Left lung (tissue), 10 donors: Measurements from ENCODE around the gene PPM1F. TPM values are rescaled to one million over a fixed set of nuclear protein-coding genes. Genes with fewer than 3 reads are reported as not detected.
"Not testable (repeated sequence)": the region's sequence is repeated elsewhere in the genome, so short reads cannot be mapped to it uniquely, and the experiment has no call there.

Source experiments
- ATAC-seq: fragments of 200-7000 bp; cut with Tn5 transposase; one replicate; pipeline ENCODE4 v1.9.1; 2020; ENCODE audit warnings: moderate library complexity
- DNase-seq, 4 donors: peaks; one replicate each; pipeline ENCODE4 v3.0.0-alpha.2; 2013 to 2020
- H3K27ac ChIP-seq, 2 donors: fragments of 200-600 bp; sonication (generic) in 1 of 2; one replicate each; pipeline versions ENCODE4 v1.5.0 to v1.8.0; 2020 to 2021
- H3K27me3 ChIP-seq, 2 donors: fragments of 200-600 bp; sonication (generic) in 1 of 2; one replicate each; pipeline versions ENCODE4 v1.5.0 to v1.8.0; 2020 to 2021
- H3K36me3 ChIP-seq, 2 donors: fragments of 200-600 bp; sonication (generic) in 1 of 2; one replicate each; pipeline versions ENCODE4 v1.5.0 to v1.8.0; 2020 to 2021
- H3K4me1 ChIP-seq, 2 donors: fragments of 200-600 bp; one replicate each; pipeline ENCODE4 v1.8.0; 2021
- H3K4me3 ChIP-seq, 2 donors: fragments of 200-600 bp; sonication (generic) in 1 of 2; one replicate each; pipeline versions ENCODE4 v1.5.0 to v1.8.0; 2020 to 2021; ENCODE audit warnings: mild to moderate bottlenecking in 1 of 2
- H3K9me3 ChIP-seq, 2 donors: fragments of 200-600 bp; sonication (generic) in 1 of 2; one replicate each; pipeline versions ENCODE4 v1.5.0 to v1.8.0; 2020 to 2021
- CTCF ChIP-seq, 2 donors: fragments of 200-600 bp; sonication (generic) in 1 of 2; IDR thresholded peaks; one replicate each; pipeline versions ENCODE4 v1.5.0 to v1.8.0; 2021; ENCODE audit warnings: antibody characterized with exemption in 2 of 2
- intact Hi-C, 2 donors: fragments of 100-400 bp; cut with DNase I; formaldehyde crosslinking; loops; one replicate each; pipeline versions ENCODE4 v1.11.2 to v1.14.2; 2022
- polyA plus RNA-seq, 6 donors: library from polyadenylated mRNA; unstranded; fragments of 120-200 nt; gene quantifications; one replicate each; pipeline ENCODE4 v1.2.1, GENCODE V29; 2013; ENCODE audit not compliant: insufficient read length in 6 of 6
- total RNA-seq, 2 donors: library from RNA; stranded (reverse); fragmentation: NEBNext Ultra II Directional; extraction: Animal tissue kit (Norgen Biotek cat#: 25700); gene quantifications; one replicate each; pipeline ENCODE4 v1.2.1, GENCODE V29; 2021
- donor health status: DM: no; HTN: yes; CAD: no.
- donor health status: DM: no; HTN: no; CAD: no.

Gene PPM1F
- total and polyA plus RNA-seq, 8 donors = 31.0 to 60.0 (median 51.3) TPM

DNA sequence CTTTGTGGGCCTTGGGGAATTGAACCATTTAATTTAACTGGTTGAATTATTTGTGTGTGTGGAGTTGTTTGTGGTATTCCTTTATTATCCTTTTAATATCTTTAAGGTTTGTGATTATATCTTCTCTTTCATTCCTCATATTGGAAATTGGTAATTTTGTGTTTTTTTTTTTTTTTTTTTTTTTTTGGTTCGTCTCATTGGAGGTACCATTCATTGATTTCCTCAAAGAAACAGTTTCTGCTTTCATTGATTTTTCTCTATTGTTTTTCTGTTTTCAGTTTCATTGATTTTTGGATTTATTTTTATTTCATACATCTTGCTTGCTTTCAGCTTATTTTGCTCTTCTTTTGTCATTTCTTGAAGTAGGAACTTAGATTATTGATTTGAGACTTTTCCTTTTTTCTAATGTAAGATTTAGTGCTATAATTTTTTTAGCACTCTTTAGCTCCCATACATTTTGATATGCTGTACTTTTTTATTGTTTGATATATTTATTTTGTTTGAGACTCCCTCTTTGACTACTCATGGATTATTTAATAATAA is 54.2 kb downstream of the PPM1F start:
- Histone ChIP-seq H3K4me1 (no peaks in the 10 kb centered on the region), H3K4me3 (no peak overlapping the region), H3K27me3 (no peaks in the 10 kb centered on the region), H3K27ac (no peak overlapping the region), H3K9me3 (no peaks in the 10 kb centered on the region), H3K36me3 (no peaks in the 10 kb centered on the region)
- intact Hi-C loops = no loop called here
- TF ChIP-seq CTCF (IDR thresholded peaks at IDR 0.05) = no peak
- ATAC-seq = no peak
- no peak for DNase-seq

DNA sequence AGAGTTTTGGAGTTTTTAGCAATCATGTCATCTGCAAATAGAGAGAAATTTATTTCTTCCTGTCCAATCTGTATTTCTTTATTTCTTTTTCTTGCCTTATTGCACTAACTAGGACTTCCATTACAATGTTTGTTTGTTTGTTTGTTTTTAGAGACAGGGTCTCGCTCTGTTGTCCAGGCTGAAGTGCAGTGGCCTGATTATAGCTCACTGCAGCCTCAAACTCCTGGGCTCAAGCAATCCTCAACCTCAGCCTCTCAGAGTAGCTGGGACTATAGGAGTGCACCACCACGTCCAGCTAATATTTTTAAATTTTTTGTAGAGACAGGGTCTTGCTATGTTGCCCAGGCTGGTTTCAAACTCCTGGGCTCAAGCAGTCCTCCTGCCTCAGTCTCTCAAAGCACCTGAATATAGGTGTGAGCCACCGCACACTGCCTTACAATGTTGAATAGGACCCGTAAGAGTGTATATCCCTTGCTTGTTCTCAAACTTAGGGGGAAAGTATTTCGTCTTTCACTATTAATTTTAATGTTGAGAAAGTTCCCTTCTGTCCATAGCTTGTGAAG is 55.6 kb downstream of the PPM1F start:
- no peak for DNase-seq
- no peak overlapping the region for H3K4me3 ChIP-seq
- intact Hi-C loops = no loop called here
- no peaks in the 10 kb centered on the region for H3K4me1 ChIP-seq
- no peak for TF ChIP-seq CTCF (IDR thresholded peaks at IDR 0.05)
- H3K27me3 ChIP-seq = no peaks in the 10 kb centered on the region
- ATAC-seq = no peak
- H3K27ac ChIP-seq = no peak overlapping the region
- H3K36me3 ChIP-seq = no peaks in the 10 kb centered on the region
- H3K9me3 ChIP-seq = no peaks in the 10 kb centered on the region

DNA sequence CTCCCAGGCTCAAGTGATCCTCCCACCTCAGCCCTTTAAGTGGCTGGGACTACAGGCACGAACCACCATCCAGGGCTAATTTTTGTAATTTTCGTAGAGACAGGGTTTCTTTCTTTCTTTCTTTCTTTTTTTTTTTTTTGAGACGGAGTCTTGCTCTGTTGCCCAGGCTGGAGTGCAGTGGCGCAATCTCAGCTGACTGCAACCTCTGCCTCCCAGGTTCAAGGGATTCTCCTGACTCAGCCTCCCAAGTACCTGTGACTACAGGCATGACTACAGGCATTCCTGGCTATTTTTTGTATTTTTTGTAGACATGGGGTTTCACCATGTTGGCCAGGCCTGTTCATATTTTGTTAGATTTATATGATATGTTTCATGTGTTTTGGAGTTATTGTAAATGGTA is 56.4 kb downstream of the PPM1F start:
- H3K9me3 ChIP-seq, H3K4me3 ChIP-seq, intact Hi-C loops: not testable (repeated sequence)

GRCh38 chr22:21894799-21895198 is 57.8 kb downstream of the PPM1F start:
- H3K9me3 ChIP-seq = no peaks in the 10 kb centered on the region
- DNase-seq (no peak), ATAC-seq (no peak)
- intact Hi-C loops = no loop called here
- no peak overlapping the region for H3K27ac ChIP-seq
- no peaks in the 10 kb centered on the region for H3K4me1 ChIP-seq
- H3K4me3 ChIP-seq = no peak overlapping the region
- no peak for TF ChIP-seq CTCF (IDR thresholded peaks at IDR 0.05)
- H3K36me3 ChIP-seq = no peaks in the 10 kb centered on the region
- H3K27me3 ChIP-seq = no peaks in the 10 kb centered on the region

More for the DNA sequence above, 56.4 kb downstream of the PPM1F start:
- DNase-seq, H3K27ac ChIP-seq, H3K27me3 ChIP-seq, H3K4me1 ChIP-seq, ATAC-seq, H3K36me3 ChIP-seq: not testable (repeated sequence)

DNA sequence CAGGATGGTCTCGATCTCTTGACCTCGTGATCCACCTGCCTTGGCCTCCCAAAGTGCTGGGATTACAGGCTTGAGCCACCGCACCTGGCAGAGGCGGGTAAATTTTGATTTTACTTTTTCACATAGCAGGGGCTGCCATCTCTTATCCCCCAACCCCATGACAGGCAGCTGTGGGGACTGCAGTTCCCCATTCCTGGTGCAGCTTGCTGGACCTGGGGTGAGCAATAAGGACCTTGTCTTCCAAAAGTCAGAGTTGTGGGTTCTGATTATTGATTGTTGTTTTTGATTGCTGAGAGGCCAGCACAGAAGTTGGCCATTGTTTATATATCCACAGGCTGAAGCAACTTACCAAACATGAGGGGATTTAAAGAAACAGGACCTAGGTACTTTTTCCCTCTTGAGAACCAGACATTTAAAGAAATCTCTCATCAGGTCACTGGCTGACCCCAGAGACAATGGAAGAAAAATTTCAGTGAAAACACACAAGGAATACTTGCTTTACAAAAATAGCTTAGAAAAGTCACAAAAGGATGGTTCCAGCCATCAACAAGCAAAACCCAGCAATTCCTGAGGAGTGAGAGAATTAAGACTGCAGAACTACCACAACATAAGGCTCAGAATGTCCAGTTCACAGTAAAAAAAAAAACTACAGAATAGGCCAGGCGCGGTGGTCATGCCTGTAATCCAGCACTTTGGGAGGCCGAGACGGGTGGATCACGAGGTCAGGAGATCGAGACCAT is 63.2 kb downstream of the PPM1F start:
- Histone ChIP-seq H3K9me3 (no peaks in the 10 kb centered on the region), H3K4me3 (no peak overlapping the region), H3K36me3 (no peaks in the 10 kb centered on the region), H3K27me3 (no peaks in the 10 kb centered on the region), H3K4me1 (no peaks in the 10 kb centered on the region), H3K27ac (no peak overlapping the region)
- no peak for DNase-seq
- no peak for TF ChIP-seq CTCF (IDR thresholded peaks at IDR 0.05)
- no peak for ATAC-seq
- intact Hi-C loops = no loop called here
